Endothelial cell of umbilical vein (primary cell): ENCODE data around the gene MB. TPM values are rescaled to one million over a fixed set of nuclear protein-coding genes. Genes with fewer than 3 reads are reported as not detected.

Source experiments
- BruUV-seq: library from RNA; stranded (reverse); fragments of 400-500 nt; replicated peaks from 2 replicates; lab custom pipeline; 2021; lab: Mats Ljungman, UMichigan
- CTCF ChIA-PET: fragments of 300-600, 350-600 bp; sonication (Branson Sonifier 250); formaldehyde crosslinking; loops from one replicate; lab custom pipeline; 2021; ENCODE audit warnings: antibody characterized with exemption, inconsistent platforms; lab: Charles Lee
- POLR2A ChIA-PET: fragments of 300-600, 350-600 bp; sonication (Branson Sonifier 250); formaldehyde crosslinking; loops from one replicate; lab custom pipeline; 2021; ENCODE audit warnings: antibody characterized with exemption, inconsistent platforms; lab: Charles Lee
- DNase-seq: peaks from one replicate; pipeline ENCODE4 v3.0.0-alpha.2; 2011; ENCODE audit warnings: low read depth, low spot score
- FAIRE-seq: peaks from 2 replicates; lab custom pipeline; 2011; peaks lifted over from hg19 to GRCh38; lab: Jason Lieb, UNC
- H2AFZ ChIP-seq: 2 replicates; pipeline ENCODE4 v1.6.0; 2012; ENCODE audit warnings: low read depth, low read length, control low read depth, inconsistent platforms
- H3K27ac ChIP-seq: 2 replicates; pipeline ENCODE4 v1.5.1; 2011; ENCODE audit warnings: low read depth, mild to moderate bottlenecking, control low read depth, low read length, moderate library complexity; ENCODE audit not compliant: insufficient read depth
- H3K27me3 ChIP-seq, 2 experiments: 2 replicates each; pipeline versions ENCODE4 v1.6.0 to v1.6.1; 2011; ENCODE audit warnings: low read length in 2 of 2, mixed read lengths in 1 of 2; ENCODE audit not compliant: control insufficient read depth in 2 of 2, insufficient read depth in 2 of 2
- H3K36me3 ChIP-seq, 2 experiments: 2 replicates in 1 of 2; 3 replicates in 1 of 2; pipeline ENCODE4 v1.5.1; 2011; ENCODE audit warnings: low read length in 2 of 2, mild to moderate bottlenecking in 1 of 2, moderate library complexity in 1 of 2; ENCODE audit not compliant: control insufficient read depth in 2 of 2, insufficient read depth in 2 of 2; ENCODE audit errors: extremely low read depth in 1 of 2
- H3K4me1 ChIP-seq: 3 replicates; pipeline ENCODE4 v1.5.1; 2011; ENCODE audit warnings: mild to moderate bottlenecking, low read length; ENCODE audit not compliant: control insufficient read depth, insufficient read depth; ENCODE audit errors: extremely low read depth
- H3K4me2 ChIP-seq: 2 replicates; pipeline ENCODE4 v1.6.1; 2011; ENCODE audit warnings: low read length, control low read depth, mixed read lengths; ENCODE audit not compliant: insufficient read depth
- H3K4me3 ChIP-seq, 3 experiments: fragments of 200-600 bp in 1 of 3; sonication (generic), shearing (Covaris generic) in 1 of 3; replicated peaks in 1 of 3; 2 replicates each; pipeline ENCODE4 v1.5.1; 2011 to 2016; ENCODE audit warnings: control low read depth in 3 of 3, low read length in 3 of 3, mild to moderate bottlenecking in 2 of 3, inconsistent platforms in 1 of 3, low read depth in 1 of 3, moderate library complexity in 1 of 3; ENCODE audit not compliant: insufficient read depth in 1 of 3
- H3K79me2 ChIP-seq: 2 replicates; pipeline ENCODE4 v1.6.0; 2012; ENCODE audit warnings: low read length, inconsistent platforms; ENCODE audit not compliant: control insufficient read depth, insufficient read depth
- H3K9ac ChIP-seq: replicated peaks from 2 replicates; pipeline ENCODE3; 2011; ENCODE audit warnings: low read length, control low read depth; ENCODE audit not compliant: insufficient read depth; ENCODE audit errors: extremely low read depth
- H3K9me1 ChIP-seq: replicated peaks from 3 replicates; pipeline ENCODE4 v1.6.0; 2011; ENCODE audit warnings: mild to moderate bottlenecking, low read length; ENCODE audit not compliant: control insufficient read depth, insufficient read depth; ENCODE audit errors: extremely low read depth
- H3K9me3 ChIP-seq: replicated peaks from 2 replicates; pipeline ENCODE4 v1.5.1; 2012; ENCODE audit warnings: low read length, inconsistent platforms; ENCODE audit not compliant: control insufficient read depth, insufficient read depth
- H4K20me1 ChIP-seq: replicated peaks from 2 replicates; pipeline ENCODE3; 2011; ENCODE audit warnings: mild to moderate bottlenecking, low read length; ENCODE audit not compliant: control insufficient read depth, insufficient read depth; ENCODE audit errors: extremely low read depth
- CTCF ChIP-seq, 2 donors: IDR thresholded peaks; 1 replicate in 1 of 2; 2 replicates in 1 of 2; pipeline ENCODE4 v1.5.1; 2011; ENCODE audit warnings: low read length in 2 of 2, mild to moderate bottlenecking in 2 of 2, moderate library complexity in 2 of 2, control low read depth in 1 of 2, inconsistent platforms in 1 of 2, low read depth in 1 of 2; ENCODE audit not compliant: insufficient read depth in 1 of 2; ENCODE audit errors: extremely low read depth in 1 of 2
- EZH2 ChIP-seq: IDR thresholded peaks from 2 replicates; pipeline ENCODE4 v1.6.1; 2012; ENCODE audit warnings: borderline replicate concordance, low read depth, mild to moderate bottlenecking, moderate library complexity, low read length, inconsistent platforms; ENCODE audit not compliant: severe bottlenecking
- FOS ChIP-seq: IDR thresholded peaks from 2 replicates; pipeline ENCODE4 v1.6.1; 2011; ENCODE audit warnings: mild to moderate bottlenecking, low read length, moderate library complexity, borderline replicate concordance; ENCODE audit not compliant: insufficient read depth
- GATA2 ChIP-seq: IDR thresholded peaks from 2 replicates; pipeline ENCODE4 v1.7.0; 2011; ENCODE audit warnings: low read depth, mild to moderate bottlenecking, moderate library complexity, mixed read lengths, low read length; ENCODE audit not compliant: insufficient read length, insufficient read depth
- JUN ChIP-seq: IDR thresholded peaks from 2 replicates; pipeline ENCODE4 v1.6.1; 2011; ENCODE audit warnings: borderline replicate concordance, low read depth; ENCODE audit not compliant: insufficient read length, insufficient read depth
- MAX ChIP-seq: IDR thresholded peaks from 2 replicates; pipeline ENCODE4 v1.6.1; 2011; ENCODE audit not compliant: insufficient read depth, insufficient read length
- MYC ChIP-seq: IDR thresholded peaks from one replicate; pipeline ENCODE4 v1.6.1; 2011; ENCODE audit warnings: mild to moderate bottlenecking, low read depth, low read length
- POLR2A ChIP-seq: IDR thresholded peaks from 2 replicates; pipeline ENCODE4 v1.6.1; 2012; ENCODE audit warnings: low read depth, mild to moderate bottlenecking, control low read depth, low read length
- POLR2AphosphoS5 ChIP-seq: IDR thresholded peaks from 2 replicates; pipeline ENCODE4 v1.6.1; 2012; ENCODE audit warnings: low read depth, mild to moderate bottlenecking, control low read depth, low read length, moderate library complexity; ENCODE audit not compliant: insufficient read depth
- dilution Hi-C: fragments of 300-500 bp; cut with MboI; formaldehyde crosslinking; loops from one replicate; pipeline ENCODE4 v1.15.0; 2019; ENCODE audit warnings: low sequenced_read_pairs; ENCODE audit not compliant: extremely low pct_ligation_motif_present
- intact Hi-C: fragments of 100-400 bp; cut with micrococcal nuclease; formaldehyde crosslinking; loops from one replicate; pipeline ENCODE4 v1.10.0; 2022
- polyA plus RNA-seq, 4 experiments: library from polyadenylated mRNA; depleted of rRNA in 3 of 4; stranded (reverse) in 3 of 4; unstranded in 1 of 4; fragments of >200 nt; gene quantifications; 2 replicates each; pipeline versions ENCODE4 v1.2.1 to v1.2.3, GENCODE V29; 2011 to 2012; ENCODE audit warnings: missing spikeins in 1 of 4
- total RNA-seq: library from RNA; stranded (reverse); gene quantifications from 2 replicates; pipeline ENCODE4 v1.2.3, GENCODE V29; 2021

The MB gene
- total and polyA plus RNA-seq, 2 donors (not counting 3 experiments of a cell fraction or from before 2014, with no cell fraction given): not detected

- Histone ChIP-seq H3K4me1 (no peaks in the 10 kb centered on the region), H2AFZ (no peak overlapping the region), H3K9me3 (no peaks in the 10 kb centered on the region), H3K9me1 (no peaks in the 10 kb centered on the region), H3K27me3 (peaks cover under 1 to 3% of the 10 kb centered on the region in 2 experiments), H3K27ac (no peak overlapping the region), H3K36me3 (no peaks in the 10 kb centered on the region), H4K20me1 (no peaks in the 10 kb centered on the region), H3K79me2 (no peaks in the 10 kb centered on the region), H3K4me2 (no peak overlapping the region), H3K9ac (no peak overlapping the region), H3K4me3 (no peak overlapping the region)
- intact Hi-C loops (no loop called here), dilution Hi-C loops (no loop called here)
- TF ChIP-seq POLR2AphosphoS5: no peak
- TF ChIP-seq FOS: no peak
- no peak for TF ChIP-seq MYC
- no peak for TF ChIP-seq GATA2
- TF ChIP-seq CTCF (IDR thresholded peaks at IDR 0.05; ENCODE audit: extremely low read depth in 1 of 2, insufficient read depth in 1 of 2, low read depth in 1 of 2, low read length in 2 of 2): no peak
- TF ChIP-seq POLR2A: no peak
- TF ChIP-seq EZH2: no peak
- TF ChIP-seq MAX: no peak
- no peak for TF ChIP-seq JUN
- ChIA-PET POLR2A (no interaction called here), CTCF (interaction anchor here (0.5 kb wide), 1 partner anchor 53 kb away, joined by 3 read pairs; no protein-coding TSS in a partner anchor)
- FAIRE-seq (no peak), DNase-seq (no peak)
- BruUV-seq: no TSS peak
These were observed 6.4 kb downstream of the MB start for GRCh38 chr22:35610741-35611140.
